GM18909 (cell line): ENCODE results near the gene RPL18A.
A peak's percentile ranks its signal among the peaks of the same experiment; 100 is the strongest.

Source experiments
- ATAC-seq: cut with Tn5 transposase; IDR thresholded peaks from one replicate; pipeline ENCODE4 v1.9.1; 2021; ENCODE audit warnings: mild to moderate bottlenecking; ENCODE audit not compliant: unreplicated experiment, poor library complexity

Gene RPL18A

GRCh38 chr19:17841371-17841809 is 18.3 kb upstream of the RPL18A start:
- no peak for ATAC-seq

DNA sequence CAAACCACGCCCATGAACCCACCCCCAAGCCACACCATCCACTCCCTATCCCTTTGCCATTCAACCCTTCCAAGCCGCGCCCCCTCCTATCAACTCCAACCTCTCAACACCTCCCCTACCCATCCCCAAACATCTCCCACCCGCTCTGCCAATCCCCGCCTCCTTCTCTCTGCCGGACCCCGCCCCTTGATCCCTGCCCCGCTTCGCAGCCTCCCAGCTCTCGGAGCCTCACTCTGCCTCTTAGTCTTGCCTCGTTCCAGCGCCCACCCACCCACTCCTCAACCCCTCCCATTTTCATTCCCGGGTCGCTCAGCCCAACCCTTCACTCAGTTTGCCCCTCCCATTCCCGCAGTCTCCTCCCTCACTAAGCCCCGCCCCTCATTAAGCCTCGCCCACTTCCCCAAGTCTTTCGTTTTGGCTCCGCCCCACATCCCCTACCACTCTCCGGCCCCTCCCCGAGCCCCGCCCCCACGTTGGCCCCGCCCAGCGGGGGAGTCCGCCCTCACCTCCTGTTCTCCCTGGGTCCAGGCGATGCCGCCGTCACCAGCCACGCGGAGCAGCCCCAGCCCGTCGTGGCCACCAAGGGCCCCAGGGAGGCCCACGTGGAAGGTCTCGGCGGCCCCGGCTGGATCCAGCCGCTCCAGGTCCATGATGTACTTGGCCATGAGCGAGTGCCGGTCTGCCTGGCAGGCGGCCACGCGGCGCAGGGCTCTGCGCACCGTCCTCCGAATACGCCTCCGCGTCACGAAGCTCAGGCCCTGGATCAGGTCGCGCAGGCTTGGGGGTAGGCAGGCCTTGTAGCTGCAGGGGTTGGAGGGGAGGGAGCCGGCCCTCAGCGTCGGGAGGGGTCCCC is 17.7 kb upstream of the RPL18A start:
- no peak for ATAC-seq

- ATAC-seq = no peak
Measured at GRCh38 chr19:17842663-17843291, 16.9 kb upstream of the RPL18A start.

DNA sequence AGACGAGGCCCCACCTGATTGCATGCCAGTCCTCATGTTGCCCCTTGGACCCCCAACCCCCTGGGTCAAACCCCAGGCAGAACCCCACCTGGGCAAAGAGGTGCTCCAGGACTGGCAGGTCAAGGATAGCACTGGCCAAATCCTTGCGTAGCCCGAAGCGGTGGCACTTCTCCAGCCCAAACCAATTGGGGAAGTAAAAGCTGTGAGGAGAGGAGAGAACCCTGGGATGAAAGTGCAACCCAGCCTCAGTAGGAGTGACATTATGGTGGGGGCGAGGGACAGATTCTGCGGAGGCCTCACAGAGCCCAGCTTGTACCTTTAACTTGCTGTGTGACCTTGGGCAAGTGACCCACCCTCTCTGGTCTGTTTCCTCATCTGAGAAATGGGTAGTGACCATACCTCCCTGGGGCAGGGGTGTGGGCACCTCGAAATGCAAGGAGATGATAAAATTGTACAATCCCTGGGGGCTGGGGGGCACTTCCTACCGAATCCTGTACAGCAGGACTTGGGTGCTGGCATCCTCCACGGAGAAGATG is 16.4 kb upstream of the RPL18A start:
- no peak for ATAC-seq

- no peak for ATAC-seq
Measured at GRCh38 chr19:17843908-17844490, 15.7 kb upstream of the RPL18A start.

- no peak for ATAC-seq
Measured at GRCh38 chr19:17846146-17846545, 13.6 kb upstream of the RPL18A start.

- ATAC-seq = peak; percentile 51
Measured at GRCh38 chr19:17847538-17848366, 12.0 kb upstream of the RPL18A start, which contains the start of gene JAK3. JAK3 (minus strand) TSS chr19:17847982; CDS start chr19:17844417, 3,565 bp downstream.

- ATAC-seq = no peak
Measured at GRCh38 chr19:17848595-17849292, 11.0 kb upstream of the RPL18A start.

DNA sequence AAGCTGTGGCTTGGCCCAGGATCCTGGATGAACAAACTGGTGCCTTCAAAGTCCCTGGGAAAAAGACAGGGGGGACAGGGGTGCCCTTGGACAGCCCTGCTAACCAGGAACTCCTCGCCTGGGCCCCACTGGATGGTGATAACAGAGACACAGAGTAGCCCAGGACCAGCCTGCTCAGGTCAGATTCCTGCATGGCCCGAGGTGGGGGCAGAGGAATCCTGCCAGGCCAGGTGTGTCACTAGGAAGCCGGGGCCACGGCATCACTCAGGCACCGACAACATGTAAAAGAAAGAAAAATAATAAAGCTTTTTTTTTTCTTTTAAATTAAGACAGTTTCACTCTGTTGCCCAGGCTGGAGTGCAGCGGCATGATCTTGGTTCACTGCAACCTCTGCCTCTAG is 5.6 kb upstream of the RPL18A start:
- ATAC-seq = no peak

GRCh38 chr19:17855280-17856152 is 4.2 kb upstream of the RPL18A start:
- no peak for ATAC-seq

- no peak for ATAC-seq
Measured at GRCh38 chr19:17860331-17860992, 752 bp downstream of the RPL18A start.

GRCh38 chr19:17860993-17861360 is 1.3 kb downstream of the RPL18A start:
- no peak for ATAC-seq

DNA sequence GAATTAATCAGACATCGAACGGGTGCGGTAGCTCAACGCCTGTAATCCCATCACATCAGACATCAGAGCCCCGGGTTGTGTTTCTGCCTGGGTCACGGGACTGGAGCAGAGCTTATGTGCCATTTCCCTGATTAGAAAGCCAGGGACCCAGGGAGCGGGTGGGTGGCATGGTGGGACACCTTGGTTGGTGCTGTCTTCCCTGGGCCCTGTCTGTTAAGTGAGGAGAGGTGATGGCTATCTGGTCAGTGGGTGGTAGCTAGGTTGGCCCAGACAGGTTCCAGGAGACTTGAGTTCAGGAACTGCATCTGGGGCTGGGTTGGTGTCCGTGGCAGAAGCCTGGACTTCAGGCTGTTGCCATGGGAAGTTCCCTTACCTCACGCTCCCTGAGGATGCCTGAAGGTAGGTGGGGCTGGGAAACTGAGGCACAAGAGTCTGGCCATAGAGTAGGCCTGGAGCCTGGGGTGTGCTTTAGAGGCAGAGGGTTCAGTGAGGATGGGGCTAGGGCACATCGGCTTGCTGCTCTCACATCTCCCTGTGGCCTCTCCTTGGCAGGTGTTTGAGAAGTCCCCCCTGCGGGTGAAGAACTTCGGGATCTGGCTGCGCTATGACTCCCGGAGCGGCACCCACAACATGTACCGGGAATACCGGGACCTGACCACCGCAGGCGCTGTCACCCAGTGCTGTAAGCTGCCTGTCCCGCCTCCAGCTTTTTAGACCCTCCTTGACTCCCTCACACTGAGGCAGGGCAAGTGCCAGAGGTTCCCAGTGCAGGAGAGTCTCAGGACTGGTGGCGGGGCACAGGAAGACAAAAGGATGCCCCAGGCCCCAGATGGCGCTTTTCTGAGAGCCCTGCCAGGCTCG is 2.1 kb downstream of the RPL18A start:
- ATAC-seq = no peak

DNA sequence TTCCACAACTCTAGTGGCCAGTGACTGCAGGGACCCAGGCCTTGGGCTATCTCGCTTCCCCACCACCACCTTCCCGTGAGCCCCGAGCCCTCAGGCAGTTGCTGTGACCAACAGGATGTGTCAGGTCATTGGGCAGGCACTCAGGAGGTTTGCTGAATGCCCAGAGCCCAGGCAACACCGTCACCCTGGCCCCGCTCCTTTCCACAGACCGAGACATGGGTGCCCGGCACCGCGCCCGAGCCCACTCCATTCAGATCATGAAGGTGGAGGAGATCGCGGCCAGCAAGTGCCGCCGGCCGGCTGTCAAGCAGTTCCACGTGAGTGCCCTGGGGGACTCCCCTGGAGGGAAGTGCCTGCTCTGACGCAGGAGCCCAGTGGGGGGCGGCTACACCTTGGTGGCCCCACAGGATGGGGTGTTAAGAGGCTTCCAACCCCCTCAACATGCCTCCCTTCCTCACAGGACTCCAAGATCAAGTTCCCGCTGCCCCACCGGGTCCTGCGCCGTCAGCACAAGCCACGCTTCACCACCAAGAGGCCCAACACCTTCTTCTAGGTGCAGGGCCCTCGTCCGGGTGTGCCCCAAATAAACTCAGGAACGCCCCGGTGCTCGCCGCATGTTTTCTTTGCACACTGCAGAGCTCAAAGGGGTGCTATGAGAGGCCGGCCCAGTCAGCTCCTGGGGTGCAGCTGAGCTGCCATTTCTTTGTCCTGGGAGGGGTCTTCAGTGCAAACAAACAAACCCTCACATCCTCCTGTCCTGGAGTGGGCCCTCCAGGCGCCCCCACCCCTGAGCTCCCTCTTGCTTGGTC is 3.2 kb downstream of the RPL18A start:
- no peak for ATAC-seq

DNA sequence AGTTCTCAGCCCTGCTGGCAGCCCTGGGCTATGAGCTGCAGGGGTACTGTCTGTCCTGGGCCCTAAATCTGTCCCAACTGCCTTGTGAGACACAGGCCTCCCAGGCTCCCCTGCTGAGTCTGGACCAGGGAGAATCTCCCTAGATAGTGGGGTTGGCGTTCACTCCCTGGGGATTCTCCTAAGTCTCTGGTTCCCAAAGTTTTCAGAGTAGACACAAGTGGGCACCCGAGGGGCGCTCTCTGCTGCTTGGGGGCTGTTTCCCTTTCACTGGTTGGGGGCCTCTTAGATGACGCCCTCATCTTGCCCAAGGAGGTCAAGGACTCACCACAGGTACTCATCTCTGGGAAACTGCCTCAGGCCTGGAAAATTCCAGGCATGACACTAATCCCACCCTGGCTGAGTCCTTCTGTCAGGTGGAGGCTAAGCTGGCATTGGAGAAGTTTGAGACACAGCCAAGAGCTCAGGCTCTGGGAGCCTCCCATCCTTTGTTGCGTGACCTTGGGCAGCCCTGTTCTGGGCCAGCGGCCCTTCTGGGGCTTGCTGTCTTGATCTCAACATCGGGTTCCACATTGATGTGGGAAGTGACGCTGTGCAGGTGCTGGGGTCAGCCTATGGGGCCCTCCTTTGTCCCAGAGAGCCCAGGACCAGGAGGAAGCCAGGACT is 3.9 kb downstream of the RPL18A start:
- no peak for ATAC-seq
